MM.1S (cell line): ENCODE results near the gene TMEM239.

ENCODE experiments used
- EZH2 ChIP-seq: fragments of 300-600 bp; sonication (generic); optimal IDR thresholded peaks from 2 replicates; pipeline ENCODE3; 2017; ENCODE audit warnings: low read depth, mild to moderate bottlenecking, antibody characterized with exemption, low read length, mixed read lengths
- TF ChIP-seq, protein P1 (sequence below): fragments of 300-600 bp; sonication (generic); IDR thresholded peaks from 2 replicates; pipeline ENCODE4 v1.5.1; 2016; ENCODE audit warnings: antibody characterized with exemption, low read length, mixed read lengths

DNA sequence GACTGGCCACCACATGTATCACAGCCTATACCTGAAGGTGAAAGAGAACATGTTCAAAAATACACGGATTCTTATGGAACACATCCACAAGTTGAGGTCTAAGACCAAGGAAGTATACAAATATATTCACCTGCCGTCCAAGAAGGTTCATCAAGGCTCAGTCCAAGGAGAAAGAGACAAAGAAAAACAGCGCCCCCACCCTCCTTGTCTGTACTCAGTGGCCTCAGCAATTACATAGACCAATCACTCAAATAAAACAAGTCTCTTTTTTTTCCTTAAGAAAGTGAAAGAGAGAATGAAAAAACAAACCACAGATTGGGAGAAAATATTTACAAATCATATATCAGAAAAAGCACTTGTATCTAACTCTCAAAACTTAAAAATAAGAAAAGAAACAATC, 35.2 kb upstream of the TMEM239 start:
- TF ChIP-seq, protein P1, sequence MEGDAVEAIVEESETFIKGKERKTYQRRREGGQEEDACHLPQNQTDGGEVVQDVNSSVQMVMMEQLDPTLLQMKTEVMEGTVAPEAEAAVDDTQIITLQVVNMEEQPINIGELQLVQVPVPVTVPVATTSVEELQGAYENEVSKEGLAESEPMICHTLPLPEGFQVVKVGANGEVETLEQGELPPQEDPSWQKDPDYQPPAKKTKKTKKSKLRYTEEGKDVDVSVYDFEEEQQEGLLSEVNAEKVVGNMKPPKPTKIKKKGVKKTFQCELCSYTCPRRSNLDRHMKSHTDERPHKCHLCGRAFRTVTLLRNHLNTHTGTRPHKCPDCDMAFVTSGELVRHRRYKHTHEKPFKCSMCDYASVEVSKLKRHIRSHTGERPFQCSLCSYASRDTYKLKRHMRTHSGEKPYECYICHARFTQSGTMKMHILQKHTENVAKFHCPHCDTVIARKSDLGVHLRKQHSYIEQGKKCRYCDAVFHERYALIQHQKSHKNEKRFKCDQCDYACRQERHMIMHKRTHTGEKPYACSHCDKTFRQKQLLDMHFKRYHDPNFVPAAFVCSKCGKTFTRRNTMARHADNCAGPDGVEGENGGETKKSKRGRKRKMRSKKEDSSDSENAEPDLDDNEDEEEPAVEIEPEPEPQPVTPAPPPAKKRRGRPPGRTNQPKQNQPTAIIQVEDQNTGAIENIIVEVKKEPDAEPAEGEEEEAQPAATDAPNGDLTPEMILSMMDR: peak; percentile 24
- TF ChIP-seq EZH2: no peak
